ENCODE data around the gene ATP13A5. TPM values are rescaled to one million over a fixed set of nuclear protein-coding genes. Genes with fewer than 3 reads are reported as not detected.

The ATP13A5 gene, protein sequence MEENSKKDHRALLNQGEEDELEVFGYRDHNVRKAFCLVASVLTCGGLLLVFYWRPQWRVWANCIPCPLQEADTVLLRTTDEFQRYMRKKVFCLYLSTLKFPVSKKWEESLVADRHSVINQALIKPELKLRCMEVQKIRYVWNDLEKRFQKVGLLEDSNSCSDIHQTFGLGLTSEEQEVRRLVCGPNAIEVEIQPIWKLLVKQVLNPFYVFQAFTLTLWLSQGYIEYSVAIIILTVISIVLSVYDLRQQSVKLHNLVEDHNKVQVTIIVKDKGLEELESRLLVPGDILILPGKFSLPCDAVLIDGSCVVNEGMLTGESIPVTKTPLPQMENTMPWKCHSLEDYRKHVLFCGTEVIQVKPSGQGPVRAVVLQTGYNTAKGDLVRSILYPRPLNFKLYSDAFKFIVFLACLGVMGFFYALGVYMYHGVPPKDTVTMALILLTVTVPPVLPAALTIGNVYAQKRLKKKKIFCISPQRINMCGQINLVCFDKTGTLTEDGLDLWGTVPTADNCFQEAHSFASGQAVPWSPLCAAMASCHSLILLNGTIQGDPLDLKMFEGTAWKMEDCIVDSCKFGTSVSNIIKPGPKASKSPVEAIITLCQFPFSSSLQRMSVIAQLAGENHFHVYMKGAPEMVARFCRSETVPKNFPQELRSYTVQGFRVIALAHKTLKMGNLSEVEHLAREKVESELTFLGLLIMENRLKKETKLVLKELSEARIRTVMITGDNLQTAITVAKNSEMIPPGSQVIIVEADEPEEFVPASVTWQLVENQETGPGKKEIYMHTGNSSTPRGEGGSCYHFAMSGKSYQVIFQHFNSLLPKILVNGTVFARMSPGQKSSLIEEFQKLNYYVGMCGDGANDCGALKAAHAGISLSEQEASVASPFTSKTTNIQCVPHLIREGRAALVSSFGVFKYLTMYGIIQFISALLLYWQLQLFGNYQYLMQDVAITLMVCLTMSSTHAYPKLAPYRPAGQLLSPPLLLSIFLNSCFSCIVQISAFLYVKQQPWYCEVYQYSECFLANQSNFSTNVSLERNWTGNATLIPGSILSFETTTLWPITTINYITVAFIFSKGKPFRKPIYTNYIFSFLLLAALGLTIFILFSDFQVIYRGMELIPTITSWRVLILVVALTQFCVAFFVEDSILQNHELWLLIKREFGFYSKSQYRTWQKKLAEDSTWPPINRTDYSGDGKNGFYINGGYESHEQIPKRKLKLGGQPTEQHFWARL
- not detected for total RNA-seq

DNA sequence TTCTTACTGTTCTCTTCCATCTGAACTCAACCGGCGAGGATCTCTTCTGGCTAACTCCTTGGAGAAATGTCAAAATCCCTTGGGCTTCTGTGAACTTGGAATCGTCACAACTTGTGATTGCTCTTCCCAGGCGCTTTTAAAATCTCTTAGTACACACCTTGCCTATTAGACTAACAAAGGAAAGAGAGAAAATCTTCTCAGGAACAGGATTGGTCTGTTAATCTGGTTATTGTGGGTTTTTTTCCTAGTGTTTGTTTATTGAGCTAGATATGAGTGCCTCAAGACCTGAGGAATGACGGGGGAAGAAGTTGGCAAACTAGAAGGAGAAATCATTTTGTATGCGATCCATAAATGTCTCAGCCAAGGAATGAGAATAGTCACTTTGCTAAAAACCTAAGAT is at the start of gene ATP13A5:
ATP13A5 (minus strand) TSS at position 48 of the 400 bp plus-strand sequence; CDS start at position 20, 28 bp downstream.
- no peak for TF ChIP-seq POLR2A (IDR thresholded peaks at IDR 0.05)
- no peak for TF ChIP-seq POLR2AphosphoS5 (IDR thresholded peaks at IDR 0.05; ENCODE audit: insufficient read depth in 1 of 2, low read depth in 1 of 2)
- Histone ChIP-seq H3K27ac (no peak within 1 kb of the TSS), H3K4me3 (no peak within 1 kb of the TSS), H3K4me1 (no peaks in the 10 kb centered on the region), H3K27me3 (no peaks in the 10 kb centered on the region), H3K36me3 (no peaks in the 10 kb centered on the region), H3K9me3 (no peaks in the 10 kb centered on the region)
- intact Hi-C loops (cut with DNase I), result no loop called here
- no peak for DNase-seq (ENCODE audit: extremely low spot score in 2 of 2)

DNA sequence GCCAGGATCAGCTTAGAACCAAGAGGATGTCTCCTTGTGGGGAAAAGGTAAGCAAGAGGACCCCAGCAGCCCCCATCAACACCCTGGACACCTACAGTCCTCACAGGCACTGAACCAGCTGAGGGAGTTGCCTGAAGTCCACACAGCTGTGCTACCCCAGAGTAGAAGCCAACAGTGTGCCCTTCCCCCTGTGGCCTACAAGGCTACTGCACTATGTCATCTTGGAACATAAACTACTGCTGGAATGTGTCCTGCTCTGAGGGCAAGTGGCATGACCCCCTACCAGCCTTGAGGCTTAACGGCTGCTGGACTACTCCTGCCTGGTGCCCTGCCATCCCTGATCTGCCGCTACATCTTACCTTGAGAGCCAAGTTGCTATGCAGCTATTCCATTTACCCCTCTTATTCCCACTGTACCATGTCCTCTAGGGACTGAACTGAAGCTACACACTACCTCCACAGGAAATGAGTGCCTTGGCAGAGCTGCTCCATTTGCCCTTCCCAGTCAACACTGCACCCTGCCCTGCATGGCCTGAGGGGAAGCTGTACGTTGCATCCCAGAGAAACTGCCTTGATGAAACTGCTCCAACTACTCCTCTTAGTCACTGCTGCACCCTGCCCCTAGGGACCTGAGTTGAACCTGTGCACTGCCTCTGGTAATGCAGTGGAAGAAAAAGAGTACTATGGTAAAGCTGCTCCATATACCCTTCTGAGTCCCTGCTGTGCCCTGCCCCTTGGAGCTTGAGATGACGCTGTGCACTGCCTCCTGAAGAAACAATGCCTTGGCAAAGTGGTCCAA is 40.2 kb upstream of the ATP13A5 start:
- Histone ChIP-seq H3K4me3 (no peak overlapping the region), H3K9me3 (no peaks in the 10 kb centered on the region), H3K27ac (no peak overlapping the region), H3K36me3 (no peaks in the 10 kb centered on the region), H3K27me3 (no peaks in the 10 kb centered on the region), H3K4me1 (no peaks in the 10 kb centered on the region)
- DNase-seq (ENCODE audit: extremely low spot score in 2 of 2), result no peak
- intact Hi-C loops (cut with DNase I), result no loop called here
- TF ChIP-seq, protein P1, sequence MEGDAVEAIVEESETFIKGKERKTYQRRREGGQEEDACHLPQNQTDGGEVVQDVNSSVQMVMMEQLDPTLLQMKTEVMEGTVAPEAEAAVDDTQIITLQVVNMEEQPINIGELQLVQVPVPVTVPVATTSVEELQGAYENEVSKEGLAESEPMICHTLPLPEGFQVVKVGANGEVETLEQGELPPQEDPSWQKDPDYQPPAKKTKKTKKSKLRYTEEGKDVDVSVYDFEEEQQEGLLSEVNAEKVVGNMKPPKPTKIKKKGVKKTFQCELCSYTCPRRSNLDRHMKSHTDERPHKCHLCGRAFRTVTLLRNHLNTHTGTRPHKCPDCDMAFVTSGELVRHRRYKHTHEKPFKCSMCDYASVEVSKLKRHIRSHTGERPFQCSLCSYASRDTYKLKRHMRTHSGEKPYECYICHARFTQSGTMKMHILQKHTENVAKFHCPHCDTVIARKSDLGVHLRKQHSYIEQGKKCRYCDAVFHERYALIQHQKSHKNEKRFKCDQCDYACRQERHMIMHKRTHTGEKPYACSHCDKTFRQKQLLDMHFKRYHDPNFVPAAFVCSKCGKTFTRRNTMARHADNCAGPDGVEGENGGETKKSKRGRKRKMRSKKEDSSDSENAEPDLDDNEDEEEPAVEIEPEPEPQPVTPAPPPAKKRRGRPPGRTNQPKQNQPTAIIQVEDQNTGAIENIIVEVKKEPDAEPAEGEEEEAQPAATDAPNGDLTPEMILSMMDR (IDR thresholded peaks at IDR 0.05), result no peak
- TF ChIP-seq POLR2A (IDR thresholded peaks at IDR 0.05), result no peak
- TF ChIP-seq POLR2AphosphoS5 (IDR thresholded peaks at IDR 0.05; ENCODE audit: insufficient read depth in 1 of 2, low read depth in 1 of 2), result no peak

DNA sequence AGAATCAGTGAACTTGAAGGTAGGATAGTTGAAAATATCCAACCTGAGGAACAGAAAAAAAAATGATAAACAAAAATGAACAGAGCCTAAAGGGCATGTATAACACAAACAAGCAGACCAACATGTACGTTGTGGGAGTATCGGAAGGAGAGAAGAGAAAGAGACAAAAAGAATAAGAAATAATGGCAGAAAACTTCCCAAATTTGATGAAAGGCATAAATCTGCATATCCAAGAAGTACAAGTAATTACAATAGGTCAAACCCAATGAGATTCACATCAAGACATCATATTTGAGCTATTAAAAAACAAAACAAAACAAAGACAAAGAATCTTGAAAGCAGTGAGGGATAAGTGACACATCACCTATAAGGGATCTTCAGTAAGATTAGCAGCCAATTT is 38.1 kb upstream of the ATP13A5 start:
- DNase-seq (ENCODE audit: extremely low spot score in 2 of 2), result no peak
- Histone ChIP-seq H3K4me1 (no peaks in the 10 kb centered on the region), H3K4me3 (no peak overlapping the region), H3K36me3 (no peaks in the 10 kb centered on the region), H3K27me3 (no peaks in the 10 kb centered on the region), H3K27ac (no peak overlapping the region), H3K9me3 (no peaks in the 10 kb centered on the region)
- TF ChIP-seq, protein P1 (IDR thresholded peaks at IDR 0.05), result no peak
- TF ChIP-seq POLR2AphosphoS5 (IDR thresholded peaks at IDR 0.05; ENCODE audit: insufficient read depth in 1 of 2, low read depth in 1 of 2), result no peak
- TF ChIP-seq POLR2A (IDR thresholded peaks at IDR 0.05), result no peak
- intact Hi-C loops (cut with DNase I), result no loop called here

DNA sequence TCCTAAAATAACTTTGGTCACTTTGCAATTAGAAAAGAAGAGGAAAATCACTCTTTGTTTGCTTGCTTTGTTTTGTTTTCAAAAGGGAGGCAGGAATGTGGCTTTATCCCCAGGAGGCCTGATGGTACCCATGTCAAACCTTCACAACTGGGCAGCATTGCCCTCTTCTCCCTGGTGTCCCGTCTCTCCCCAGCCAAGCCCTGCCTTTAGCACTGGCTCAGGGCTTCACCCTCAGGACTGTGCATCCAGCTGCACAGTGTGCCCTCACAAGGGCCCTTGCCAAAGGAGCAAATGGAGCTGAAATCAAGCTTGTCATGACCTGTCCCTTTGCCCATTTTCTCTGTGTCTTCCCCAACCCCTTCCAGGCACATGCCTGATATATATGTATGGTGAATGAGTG is 29.1 kb upstream of the ATP13A5 start:
- H3K27ac ChIP-seq, result no peak overlapping the region
- no peaks in the 10 kb centered on the region for H3K9me3 ChIP-seq
- H3K27me3 ChIP-seq, result no peaks in the 10 kb centered on the region
- no peak for DNase-seq (ENCODE audit: extremely low spot score in 2 of 2)
- intact Hi-C loops (cut with DNase I), result no loop called here
- H3K4me3 ChIP-seq, result no peak overlapping the region
- H3K36me3 ChIP-seq, result no peaks in the 10 kb centered on the region
- H3K4me1 ChIP-seq, result no peaks in the 10 kb centered on the region
- TF ChIP-seq, protein P1 (IDR thresholded peaks at IDR 0.05), result no peak
- TF ChIP-seq POLR2A (IDR thresholded peaks at IDR 0.05), result no peak
- TF ChIP-seq POLR2AphosphoS5 (IDR thresholded peaks at IDR 0.05; ENCODE audit: insufficient read depth in 1 of 2, low read depth in 1 of 2), result no peak

Measured in vagina (tissue), 2 donors.